ENCODE measurements around the gene EIF2AK3.
A peak's percentile ranks its signal among the peaks of the same experiment; 100 is the strongest.
"Not testable (repeated sequence)": the region's sequence is repeated elsewhere in the genome, so short reads cannot be mapped to it uniquely, and the experiment has no call there.

Gene EIF2AK3

DNA sequence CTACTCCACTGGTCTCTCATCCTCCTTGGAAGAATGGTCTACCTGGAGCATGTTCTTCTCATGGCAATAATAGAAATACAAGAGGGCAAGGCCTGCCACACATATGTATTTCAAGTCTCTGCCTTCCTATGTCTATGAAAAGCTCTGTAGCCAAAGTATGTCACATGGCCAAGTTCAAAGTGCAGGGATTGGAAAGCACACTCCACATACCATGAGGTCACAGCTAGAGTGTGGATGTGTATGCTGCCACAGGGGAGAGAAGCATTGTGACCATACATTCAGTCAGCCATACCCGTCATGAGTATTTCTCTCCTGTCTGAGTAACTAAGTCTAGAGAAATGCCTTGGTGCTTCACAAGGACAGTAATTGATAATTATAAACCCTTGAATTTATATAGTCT, 8.8 kb upstream of the EIF2AK3 start:
- no peak overlapping the region for H3K27ac ChIP-seq

DNA sequence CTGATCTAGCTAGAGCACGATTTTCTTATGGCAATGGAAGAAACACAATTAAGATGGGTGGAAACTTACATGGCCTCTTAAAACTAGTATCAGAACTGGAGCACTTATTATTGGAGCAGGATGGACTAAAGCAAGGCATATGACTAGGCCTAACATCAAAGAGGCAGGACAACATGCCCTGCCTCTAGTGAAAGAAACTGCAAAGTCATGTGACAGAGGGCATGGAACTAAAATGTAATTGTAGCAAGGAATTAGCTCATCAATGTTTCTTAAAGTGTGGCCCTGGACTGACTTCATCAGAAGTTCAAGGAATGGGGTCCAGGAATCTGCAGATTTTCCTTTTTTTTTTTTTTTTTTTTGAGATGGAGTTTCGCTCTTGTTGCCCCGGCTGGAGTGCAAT, 5.3 kb upstream of the EIF2AK3 start:
- no peak overlapping the region for H3K27ac ChIP-seq
- TF ChIP-seq, protein P1, sequence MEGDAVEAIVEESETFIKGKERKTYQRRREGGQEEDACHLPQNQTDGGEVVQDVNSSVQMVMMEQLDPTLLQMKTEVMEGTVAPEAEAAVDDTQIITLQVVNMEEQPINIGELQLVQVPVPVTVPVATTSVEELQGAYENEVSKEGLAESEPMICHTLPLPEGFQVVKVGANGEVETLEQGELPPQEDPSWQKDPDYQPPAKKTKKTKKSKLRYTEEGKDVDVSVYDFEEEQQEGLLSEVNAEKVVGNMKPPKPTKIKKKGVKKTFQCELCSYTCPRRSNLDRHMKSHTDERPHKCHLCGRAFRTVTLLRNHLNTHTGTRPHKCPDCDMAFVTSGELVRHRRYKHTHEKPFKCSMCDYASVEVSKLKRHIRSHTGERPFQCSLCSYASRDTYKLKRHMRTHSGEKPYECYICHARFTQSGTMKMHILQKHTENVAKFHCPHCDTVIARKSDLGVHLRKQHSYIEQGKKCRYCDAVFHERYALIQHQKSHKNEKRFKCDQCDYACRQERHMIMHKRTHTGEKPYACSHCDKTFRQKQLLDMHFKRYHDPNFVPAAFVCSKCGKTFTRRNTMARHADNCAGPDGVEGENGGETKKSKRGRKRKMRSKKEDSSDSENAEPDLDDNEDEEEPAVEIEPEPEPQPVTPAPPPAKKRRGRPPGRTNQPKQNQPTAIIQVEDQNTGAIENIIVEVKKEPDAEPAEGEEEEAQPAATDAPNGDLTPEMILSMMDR (conservative IDR thresholded peaks at IDR 0.05), result no peak

More for the DNA sequence above, 8.8 kb upstream of the EIF2AK3 start:
- TF ChIP-seq, protein P1 (conservative IDR thresholded peaks at IDR 0.05), result no peak

DNA sequence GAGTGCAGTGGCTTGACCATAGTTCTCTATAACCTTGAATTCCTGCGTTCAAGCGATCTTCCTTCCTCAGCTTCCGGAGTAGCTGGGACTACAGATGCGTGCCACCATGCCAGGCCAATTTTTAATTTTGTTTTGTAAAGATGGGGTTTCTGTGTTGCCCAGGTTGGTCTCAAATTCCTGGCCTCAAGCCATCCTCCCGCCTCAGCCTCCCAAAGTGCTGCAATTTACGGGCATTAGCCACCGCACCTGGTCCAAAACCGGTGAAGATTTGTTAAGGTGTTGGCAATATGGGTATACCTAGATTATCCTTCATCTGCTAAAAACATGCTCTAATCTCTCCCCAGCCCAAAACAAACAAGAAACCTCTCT, 1.3 kb upstream of the EIF2AK3 start:
- H3K27ac ChIP-seq, result peak overlapping the region; percentile 85

DNA sequence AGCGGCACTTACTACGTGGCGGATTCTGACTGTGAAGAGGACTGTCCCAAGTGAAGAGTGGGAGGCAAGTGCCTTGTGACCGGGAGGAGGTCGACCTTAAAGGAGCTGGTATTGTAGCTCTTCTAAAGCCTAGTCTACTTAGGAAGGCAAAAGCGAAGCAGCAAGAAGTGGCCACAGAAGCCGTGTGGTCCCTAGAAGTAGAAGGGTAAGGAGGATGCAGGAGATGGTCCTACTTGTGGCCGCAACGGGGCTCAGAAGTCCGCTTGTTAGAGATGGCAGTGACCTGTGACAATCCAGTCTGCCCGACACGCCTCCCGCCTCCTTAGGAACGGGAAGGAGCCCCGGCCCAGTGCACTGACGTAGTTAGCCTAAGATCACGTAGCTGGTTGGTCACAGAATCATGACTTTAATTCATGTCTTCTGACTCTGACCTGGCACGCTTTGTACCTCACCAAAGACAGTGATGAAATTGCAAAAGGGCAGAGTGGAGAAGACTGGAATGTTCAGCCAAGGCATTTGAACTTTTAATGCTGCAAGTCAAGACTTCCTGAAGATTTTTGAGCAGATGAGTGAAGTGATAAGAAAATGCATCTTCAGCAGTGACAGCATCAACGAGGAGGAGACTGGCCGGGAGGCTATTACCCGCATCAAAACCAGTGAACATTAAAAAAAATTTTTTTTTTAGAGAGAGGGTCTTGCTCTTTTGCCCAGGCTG, 749 bp upstream of the EIF2AK3 start:
- TF ChIP-seq, protein P1 (conservative IDR thresholded peaks at IDR 0.05), result no peak

More for the DNA sequence above, 1.3 kb upstream of the EIF2AK3 start:
- TF ChIP-seq, protein P1 (conservative IDR thresholded peaks at IDR 0.05), result no peak

DNA sequence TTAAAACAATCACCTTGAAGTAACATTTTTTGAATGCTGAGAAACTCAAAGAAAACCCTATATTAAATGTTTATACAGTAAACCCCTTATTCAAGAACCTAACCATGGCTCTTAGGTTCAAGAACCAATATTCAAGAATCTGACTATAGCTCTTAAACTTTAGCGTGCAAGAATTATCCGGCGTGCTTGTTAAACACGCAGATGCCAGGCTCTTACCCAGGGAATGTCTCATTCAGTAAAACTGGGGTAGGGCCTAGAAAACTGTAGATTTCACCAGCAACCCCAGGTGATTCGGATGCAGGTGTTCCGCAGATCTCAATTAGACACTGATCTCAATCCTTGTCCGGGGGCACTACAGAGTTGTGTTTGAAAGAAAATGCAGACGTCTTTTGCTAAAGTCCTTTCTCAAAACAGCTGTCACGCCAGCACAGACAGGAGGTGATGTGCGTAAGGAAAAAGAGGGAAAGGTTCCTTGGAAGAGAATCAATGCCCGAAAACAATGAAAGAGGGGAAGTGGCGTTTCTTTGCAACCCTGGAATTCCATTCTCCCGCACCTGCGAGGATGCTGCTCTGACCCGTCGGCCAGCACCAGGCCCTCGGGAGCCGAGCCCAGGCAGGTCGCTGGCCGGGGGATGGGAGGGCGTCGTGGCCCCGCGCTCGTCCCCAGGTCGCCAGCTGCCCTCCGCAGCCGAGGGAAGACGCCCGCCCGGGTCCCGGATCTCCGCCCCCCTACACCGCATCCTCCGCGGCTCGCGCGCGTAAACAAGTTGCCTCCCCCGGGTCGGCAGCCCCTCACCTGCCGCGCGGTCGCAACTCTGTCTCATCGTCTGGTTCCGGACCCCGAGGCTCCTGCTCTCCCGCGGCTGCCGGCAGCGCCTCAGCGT, 851 bp downstream of the EIF2AK3 start:
- TF ChIP-seq, protein P1 (conservative IDR thresholded peaks at IDR 0.05), result no peak

More for the DNA sequence above, 749 bp upstream of the EIF2AK3 start:
- peak overlapping the region; percentile 85 for H3K27ac ChIP-seq

DNA sequence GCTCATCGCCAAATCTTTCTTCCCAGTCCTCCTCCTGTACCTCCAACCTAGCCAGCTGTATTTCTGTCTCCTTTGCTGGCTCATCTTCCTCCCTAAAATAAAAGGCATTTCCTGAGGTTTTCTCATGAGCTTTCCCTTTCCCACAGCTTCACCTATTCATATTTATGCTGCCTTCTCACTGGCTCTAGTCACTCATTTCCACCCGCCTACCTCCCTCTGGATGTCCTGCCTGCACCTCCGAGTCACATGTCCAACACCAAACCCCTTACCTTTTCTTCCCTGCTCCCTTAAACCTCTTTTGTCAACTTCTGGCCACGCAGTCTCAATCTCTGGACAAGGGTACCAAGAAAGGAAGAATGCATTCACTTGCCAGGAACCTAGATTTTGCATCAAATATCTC, 2.8 kb downstream of the EIF2AK3 start:
- no peak overlapping the region for H3K27ac ChIP-seq
- TF ChIP-seq, protein P1 (conservative IDR thresholded peaks at IDR 0.05), result no peak

More for the DNA sequence above, 851 bp downstream of the EIF2AK3 start:
- H3K27ac ChIP-seq, result peak overlapping the region; percentile 85

DNA sequence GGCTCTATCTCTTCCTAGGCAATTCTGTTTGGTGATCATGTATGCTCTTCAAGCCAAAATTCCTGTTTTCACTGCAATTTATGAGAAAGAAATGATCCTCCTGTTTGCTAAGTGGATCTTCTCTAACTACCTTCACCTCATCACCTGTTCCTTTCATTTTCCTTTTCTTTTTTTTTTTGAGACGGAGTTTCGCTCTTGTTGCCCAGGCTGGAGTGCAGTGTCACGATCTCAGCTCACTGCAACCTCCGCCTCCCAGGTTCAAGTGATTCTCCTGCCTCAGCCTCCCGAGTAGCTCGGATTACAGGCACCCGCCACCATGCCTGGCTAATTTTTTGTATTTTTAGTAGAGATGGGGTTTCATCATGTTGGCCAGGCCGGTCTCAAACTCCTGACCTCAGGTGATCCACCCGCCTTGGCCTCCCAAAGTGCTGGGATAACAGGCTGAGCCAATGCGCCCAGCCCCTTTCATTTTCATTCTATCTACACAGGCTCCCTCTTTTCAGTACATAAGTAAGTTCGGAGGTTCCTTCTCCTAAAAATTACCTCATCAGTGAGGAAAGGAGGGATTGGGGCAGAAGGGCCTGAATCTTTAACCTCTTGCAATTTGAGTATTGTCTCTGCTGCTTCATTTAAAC, 3.3 kb downstream of the EIF2AK3 start:
- not testable (repeated sequence) for H3K27ac ChIP-seq
